HG03442 (cell line): ENCODE results near the gene TRIM63.

ENCODE experiments used
- ATAC-seq: cut with Tn5 transposase; IDR thresholded peaks from one replicate; pipeline ENCODE4 v1.9.1; 2021; ENCODE audit warnings: mild to moderate bottlenecking, moderate library complexity; ENCODE audit not compliant: unreplicated experiment

Gene TRIM63

DNA sequence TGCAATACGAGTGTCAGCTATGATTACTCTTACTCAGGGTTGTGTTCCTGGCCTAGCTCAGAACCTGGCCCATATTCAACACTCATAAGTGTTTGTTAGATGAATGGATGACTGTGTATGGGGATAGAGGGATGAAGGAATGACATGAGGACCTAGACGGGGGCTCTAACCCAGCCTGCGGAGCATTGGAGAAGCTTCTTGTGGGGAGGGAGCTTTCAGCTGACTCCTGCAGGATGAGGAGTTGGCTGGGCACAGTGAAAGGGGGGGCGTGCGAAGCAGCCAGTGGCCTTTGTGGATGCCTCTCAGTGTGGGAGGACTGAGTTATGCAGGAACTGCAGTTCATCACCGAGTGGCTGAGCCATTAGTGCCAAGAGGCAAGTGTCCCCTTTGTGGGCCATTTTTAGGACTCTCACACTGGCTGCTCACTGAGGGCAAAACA, 47.1 kb downstream of the TRIM63 start:
- ATAC-seq = no peak

DNA sequence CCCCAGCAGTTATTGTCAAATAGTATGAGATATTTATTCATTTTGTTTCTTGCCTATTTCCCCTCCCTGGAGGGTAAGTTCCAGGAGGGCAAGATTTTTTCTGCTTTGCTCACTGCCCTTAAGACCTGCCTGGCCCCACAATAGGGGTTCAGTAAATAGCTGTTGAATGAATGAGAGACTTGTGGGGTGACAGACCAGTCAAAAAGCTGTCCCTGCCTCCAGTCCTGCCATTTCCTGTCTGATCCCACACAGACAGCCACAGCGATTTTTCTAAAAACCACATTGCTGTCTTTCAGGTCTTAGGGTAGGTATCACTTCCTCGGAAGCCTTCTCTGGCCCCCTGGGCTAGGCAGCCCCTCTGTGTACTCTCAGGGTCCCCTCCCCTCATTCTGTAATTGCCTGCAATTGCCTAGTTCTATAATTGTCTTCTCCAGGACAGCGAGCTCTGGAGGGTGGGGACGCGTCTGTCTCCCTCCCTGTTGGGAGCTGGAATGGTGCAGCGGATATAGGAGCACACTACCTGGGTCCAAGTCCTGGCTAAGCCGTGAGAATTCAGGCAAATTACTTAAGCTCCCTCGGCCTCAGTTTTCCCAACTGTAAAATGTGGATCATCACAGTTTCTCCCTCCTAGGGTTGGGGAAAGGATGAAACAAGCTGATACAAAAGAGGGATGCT, 47.7 kb downstream of the TRIM63 start:
- ATAC-seq = no peak

DNA sequence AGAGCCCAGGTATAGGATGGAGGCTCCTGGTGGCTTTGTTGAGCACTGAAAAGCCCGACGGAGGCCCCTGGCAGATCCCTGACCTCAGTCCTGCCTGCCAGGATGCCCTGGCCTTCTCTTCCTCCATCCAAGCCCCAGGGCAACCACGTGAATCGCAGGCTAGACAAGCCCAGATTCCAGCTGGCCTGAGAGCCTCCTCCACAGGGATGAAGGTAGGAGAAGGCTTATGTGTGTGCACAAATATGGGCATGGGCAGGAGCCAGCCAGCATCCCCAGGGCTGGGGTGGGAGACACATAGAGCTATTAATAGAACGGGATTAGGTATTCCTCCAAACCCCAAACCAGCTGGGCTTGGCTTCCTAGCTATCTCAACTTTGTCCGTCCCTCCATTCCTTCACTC, 49.8 kb downstream of the TRIM63 start:
- no peak for ATAC-seq

DNA sequence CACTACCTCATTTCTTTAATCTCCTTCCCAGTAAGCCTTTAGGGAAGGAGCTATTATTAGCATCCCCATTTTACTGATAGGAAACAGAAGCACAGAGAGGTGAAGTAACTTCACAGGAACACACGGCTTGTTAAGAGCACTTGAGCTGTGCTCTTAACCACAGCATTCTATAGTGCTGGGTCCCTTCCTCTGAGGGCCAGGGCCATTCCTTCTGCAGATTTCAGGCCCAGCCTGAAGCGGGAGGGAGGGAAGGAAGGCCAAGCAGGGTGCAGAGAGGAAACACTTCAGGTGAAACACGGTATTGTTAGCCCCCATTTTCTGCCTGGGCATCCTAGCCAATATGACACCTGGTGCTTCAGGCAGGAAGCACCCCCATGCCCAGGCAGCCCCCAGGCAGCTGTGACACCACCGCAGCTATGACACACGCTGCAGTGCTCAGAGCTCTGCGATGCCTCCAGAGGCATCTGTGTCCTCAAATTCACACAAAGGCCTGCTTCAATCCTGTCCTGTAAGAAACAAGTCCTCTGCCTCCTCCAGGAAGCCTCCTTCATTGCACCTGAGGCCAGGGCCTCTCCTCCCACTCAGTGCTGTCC, 50.4 kb downstream of the TRIM63 start:
- ATAC-seq = no peak

DNA sequence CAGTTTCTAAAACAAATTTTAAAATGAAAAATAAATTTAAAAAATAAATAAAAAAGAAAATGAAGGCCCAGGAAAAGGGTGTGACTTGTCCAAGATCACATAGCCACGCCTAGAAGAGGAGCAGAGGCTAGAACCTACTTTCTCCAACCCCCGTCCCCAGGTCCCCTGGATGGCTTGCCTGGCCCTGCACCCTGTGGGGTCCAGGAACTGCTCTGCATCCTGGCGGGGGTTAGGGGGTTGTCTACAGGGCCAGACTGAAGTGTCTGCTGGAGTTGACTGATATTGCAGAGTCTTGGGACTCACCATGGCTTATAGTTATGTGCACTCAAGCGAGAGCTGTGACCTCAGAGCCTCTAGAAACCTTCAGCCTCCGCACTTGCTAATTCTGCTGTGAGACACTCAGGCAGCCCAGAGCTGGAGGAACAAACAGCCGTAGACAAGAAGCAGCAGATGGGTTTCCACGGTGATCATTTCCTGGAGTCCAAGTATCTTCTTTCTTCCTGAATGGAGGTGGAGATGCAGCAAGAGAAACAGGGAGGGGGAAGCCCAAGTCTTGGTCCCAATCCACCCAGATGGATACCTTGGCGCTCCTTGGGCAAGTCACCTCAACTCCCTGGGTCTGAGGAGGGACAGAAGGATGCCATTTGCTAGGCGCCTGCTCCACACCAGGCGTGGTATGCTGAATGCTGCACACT, 51.0 kb downstream of the TRIM63 start:
- no peak for ATAC-seq

DNA sequence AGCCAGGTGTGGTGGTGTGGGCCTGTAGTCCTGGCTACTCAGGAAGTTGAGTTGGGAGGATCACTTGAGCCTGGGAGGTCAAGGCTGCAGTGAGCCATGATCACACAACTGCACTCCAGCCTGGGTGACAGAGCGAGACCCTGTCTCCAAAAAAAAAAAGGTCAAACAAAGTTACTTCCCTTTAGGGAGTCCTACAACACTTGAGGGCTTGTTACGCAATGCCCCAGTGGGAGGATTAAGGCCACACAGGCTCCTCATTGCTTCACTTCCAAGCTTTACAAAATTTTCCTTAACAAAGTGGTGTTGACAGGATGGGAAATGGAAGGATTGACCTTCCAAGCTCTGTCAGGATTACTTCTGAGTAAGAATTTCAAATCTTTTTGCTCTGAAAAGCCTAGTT, 52.1 kb downstream of the TRIM63 start:
- ATAC-seq = no peak

DNA sequence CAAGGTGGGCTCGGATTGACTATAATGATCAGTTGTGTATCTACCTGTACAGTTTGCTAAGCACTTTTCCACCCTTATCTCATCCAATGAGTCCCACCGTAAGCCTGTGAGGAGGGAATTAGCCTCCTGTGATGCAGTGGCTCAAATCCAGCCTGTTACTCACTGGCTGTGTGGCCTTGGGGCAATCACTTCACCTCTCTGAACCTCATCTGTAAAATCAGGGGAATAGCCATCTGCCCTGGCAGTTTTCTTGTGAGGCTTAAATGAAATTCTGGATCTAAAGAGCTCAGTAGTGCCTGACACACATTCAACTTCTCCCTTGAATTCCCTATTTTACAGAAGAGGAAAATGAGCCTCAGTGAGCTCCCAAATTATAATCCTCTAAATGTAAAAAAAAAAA, 53.3 kb downstream of the TRIM63 start:
- ATAC-seq = no peak

DNA sequence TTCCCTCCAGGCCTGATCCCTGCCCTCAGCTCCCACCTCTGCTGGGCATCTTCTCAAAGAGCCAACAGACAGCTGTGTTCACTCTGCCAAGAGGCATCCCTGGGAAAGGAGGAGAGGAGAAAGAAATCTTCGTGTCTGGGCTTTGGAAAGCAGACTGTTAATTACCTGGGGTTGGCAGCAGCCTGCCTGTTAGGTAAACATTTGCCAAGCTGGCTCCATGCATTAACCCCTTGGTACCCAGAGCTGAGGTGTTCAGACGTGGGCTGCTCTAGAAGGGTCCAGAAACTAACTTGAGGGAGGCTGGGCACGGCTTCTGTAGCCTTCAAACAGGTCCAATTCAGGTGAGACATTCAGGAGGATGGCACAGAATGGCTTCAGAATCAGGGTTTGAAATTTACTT, 54.6 kb downstream of the TRIM63 start:
- no peak for ATAC-seq

DNA sequence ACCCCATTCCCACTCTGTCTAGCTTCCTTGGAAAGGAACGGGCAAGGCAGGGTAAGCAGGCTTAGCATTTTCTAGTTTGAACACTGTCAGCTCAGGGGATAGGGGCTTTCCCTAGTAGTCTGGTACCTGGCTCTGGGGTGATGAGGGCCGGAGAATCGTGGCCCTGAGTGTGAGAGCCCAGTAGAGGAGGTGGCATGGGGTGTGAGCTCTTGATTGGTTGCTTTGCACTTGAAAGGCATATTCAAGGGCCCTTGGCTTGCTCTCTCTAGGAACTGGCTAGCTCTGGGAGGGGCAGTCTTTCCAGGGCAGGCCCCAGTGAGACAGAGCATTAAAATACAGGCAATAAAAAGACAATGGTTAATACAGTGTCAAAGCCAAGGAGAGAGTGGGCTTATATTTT, 56.6 kb downstream of the TRIM63 start:
- no peak for ATAC-seq

DNA sequence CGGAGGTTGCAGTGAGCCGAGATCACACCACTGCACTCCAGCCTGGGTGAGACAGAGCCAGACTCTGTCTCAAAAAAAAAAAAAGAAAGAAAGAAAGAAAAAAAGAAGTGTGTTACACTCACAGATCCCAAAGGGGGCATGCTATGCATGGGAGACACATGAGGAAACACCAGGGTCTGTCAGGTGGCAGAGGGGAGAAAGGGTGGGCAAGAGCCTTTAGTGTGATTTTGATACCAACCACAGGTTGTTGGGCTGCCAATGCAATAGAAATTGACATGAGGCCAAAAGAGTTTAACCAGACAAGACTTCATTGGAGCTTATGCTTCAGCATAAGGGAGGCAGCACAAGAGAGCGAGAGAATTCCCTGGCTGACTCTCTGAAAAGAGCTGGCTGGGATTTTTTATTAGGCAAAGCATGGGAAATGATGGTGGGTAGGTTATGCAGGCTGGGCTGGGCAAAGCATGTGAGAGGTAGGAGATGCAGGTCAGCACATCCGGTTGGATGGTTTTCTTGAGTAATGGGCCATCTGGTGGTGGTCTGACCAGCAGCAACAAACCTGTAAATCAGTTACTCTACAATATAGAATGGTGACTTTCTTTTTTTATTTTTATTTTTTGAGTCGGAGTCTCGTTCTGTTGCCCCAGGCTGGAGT, 57.5 kb downstream of the TRIM63 start:
- ATAC-seq = no peak

DNA sequence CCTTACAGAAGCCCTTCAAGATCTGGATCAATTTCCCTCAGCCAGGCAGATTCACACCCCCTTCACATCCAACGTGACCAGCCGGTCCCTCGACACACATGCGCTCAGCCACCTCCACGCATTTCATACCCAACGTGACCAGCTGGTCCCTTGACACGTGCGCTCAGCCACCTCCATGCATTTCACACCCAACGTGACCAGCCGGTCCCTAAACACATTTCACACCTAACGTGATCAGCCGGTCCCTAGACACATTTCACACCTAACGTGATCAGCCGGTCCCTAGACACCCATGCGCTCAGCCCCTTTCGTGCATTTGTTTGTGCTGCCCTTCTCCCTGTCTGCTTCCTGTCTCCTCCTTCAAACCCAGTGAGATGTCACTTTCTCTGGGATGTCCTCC, 60.7 kb downstream of the TRIM63 start:
- ATAC-seq = no peak

DNA sequence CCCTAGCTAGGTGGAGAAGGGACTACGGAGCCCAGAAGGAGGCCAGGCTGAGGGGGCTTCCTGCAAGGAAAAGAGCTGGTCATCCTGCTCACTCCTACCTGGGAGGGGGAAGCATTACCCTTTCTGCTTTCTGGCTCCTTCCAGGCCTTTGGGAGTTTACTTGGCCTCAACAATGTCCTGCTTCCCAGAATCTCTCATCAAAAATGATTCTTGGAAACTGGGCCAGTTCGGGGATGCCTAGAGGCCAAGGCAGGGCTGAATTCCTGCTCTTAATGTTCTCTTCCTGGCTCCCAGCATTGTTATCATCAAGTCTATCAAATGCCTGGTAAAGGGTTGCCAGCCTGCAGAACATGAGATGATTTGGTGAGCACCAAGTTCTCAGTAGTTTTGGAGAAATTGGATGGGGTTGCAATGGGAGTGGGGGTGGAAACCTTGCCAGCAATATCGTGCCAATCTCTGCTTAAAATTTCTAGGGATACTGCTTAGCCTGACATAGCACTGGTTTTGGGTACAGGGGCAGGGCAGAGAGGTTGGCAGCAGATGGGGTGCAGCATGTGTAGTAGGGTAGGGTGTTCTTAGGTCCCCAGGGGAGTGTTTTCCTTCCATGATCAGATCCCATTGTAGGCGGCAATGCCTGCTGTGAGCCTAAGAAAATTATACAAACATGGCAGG, 61.9 kb downstream of the TRIM63 start:
- ATAC-seq = no peak

DNA sequence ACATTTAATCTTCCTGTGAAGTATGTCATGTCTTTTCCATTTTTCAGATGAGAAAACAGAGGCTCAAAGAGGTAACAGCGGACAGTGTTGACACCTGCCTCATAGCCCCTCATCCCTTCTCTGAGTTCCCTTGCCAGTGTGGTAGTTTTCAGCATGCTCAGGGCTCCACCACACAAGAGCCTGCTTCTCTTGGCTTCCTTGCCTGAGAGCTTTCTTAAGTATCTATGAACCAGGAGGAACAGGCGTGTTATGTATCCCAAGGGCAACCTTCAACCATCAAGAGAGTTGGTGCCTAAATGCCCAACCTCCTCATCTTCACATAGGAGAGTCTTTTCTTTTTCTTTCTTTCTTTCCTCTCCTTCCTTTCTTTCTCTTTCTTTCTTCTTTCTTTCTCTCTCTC, 63.7 kb downstream of the TRIM63 start:
- no peak for ATAC-seq

DNA sequence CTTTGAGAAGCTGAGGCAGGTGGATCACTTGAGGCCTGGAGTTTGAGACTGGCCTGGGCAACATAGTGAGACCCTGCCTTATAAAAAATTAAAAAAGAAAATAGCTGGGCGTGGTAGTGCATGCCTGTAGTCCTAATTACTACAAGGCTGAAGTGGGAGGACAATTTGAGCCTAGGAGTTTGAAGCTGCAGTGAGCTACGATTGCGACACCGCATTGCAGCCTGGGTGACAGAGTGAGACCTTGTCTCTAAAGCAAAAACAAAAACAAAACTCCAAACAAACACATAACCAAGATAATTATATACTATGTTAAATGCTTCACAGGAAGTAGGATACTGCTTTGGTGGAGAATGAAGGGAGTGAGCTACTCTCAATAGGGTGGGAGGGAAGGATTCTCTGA, 64.2 kb downstream of the TRIM63 start:
- no peak for ATAC-seq
